Liver (tissue), 3 donors: ENCODE data around the gene GRPEL2.
A peak's percentile ranks its signal among the peaks of the same experiment; 100 is the strongest.

ENCODE experiments used
- ATF3 ChIP-seq: IDR thresholded peaks from 2 replicates; pipeline ENCODE4 v1.6.1; 2016; ENCODE audit warnings: antibody characterized with exemption
- CTCF ChIP-seq: fragments of 150-350 bp; IDR thresholded peaks from 2 replicates; pipeline ENCODE4 v1.5.1; 2017; ENCODE audit warnings: improper control_type of control experiment, low read depth, low read length; ENCODE audit not compliant: missing input control
- EGR1 ChIP-seq, 2 donors: IDR thresholded peaks; 2 replicates each; pipeline ENCODE4 v1.6.1; 2016 to 2018; ENCODE audit warnings: antibody characterized with exemption in 2 of 2, low read depth in 2 of 2
- FOXA1 ChIP-seq: IDR thresholded peaks from 2 replicates; pipeline ENCODE4 v1.6.1; 2016; ENCODE audit warnings: antibody characterized with exemption
- GABPA ChIP-seq, 2 donors: IDR thresholded peaks in 1 of 2; conservative IDR thresholded peaks in 1 of 2; 2 replicates each; pipeline ENCODE4 v1.6.1; 2016; ENCODE audit warnings: antibody characterized with exemption in 2 of 2, mild to moderate bottlenecking in 1 of 2, moderate library complexity in 1 of 2
- RAD21 ChIP-seq, 2 donors: IDR thresholded peaks; 2 replicates each; pipeline ENCODE4 v1.6.1; 2016; ENCODE audit warnings: antibody characterized with exemption in 2 of 2, mild to moderate bottlenecking in 2 of 2
- REST ChIP-seq: IDR thresholded peaks from 2 replicates; pipeline ENCODE4 v1.6.1; 2016; ENCODE audit warnings: antibody characterized with exemption, mild to moderate bottlenecking
- TAF1 ChIP-seq: conservative IDR thresholded peaks from 2 replicates; pipeline ENCODE4 v1.6.1; 2016; ENCODE audit warnings: antibody characterized with exemption, mild to moderate bottlenecking
- donor health status: healthy.
- donor health status: healthy.

- TF ChIP-seq CTCF: no peak
- peak; percentile 10 for TF ChIP-seq REST
- peak in 1 of 2 donors; percentile 40 for TF ChIP-seq GABPA (IDR thresholded peaks at IDR 0.05 in 1 of 2, conservative IDR thresholded peaks at IDR 0.05 in 1 of 2)
- TF ChIP-seq EGR1 (IDR thresholded peaks at IDR 0.05; ENCODE audit: low read depth in 2 of 2): no peak
- TF ChIP-seq FOXA1: no peak
- TF ChIP-seq TAF1: peak; percentile 57
- no peak for TF ChIP-seq ATF3
- TF ChIP-seq RAD21 (IDR thresholded peaks at IDR 0.05): peak; percentile 6 to 49
These were observed 24.4 kb upstream of the GRPEL2 start for GRCh38 chr5:149320791-149321330.
